Right renal pelvis (tissue), 4 donors: ENCODE measurements around the gene PDE6C. TPM values are rescaled to one million over a fixed set of nuclear protein-coding genes. Genes with fewer than 3 reads are reported as not detected.
A peak's percentile ranks its signal among the peaks of the same experiment; 100 is the strongest.
"Not testable (repeated sequence)": the region's sequence is repeated elsewhere in the genome, so short reads cannot be mapped to it uniquely, and the experiment has no call there.

Experiments
- DNase-seq, 4 donors: peaks; one replicate each; pipeline ENCODE4 v3.0.0-alpha.2; 2013; ENCODE audit warnings: low read depth in 4 of 4, low spot score in 3 of 4, missing footprints in 1 of 4
- polyA plus RNA-seq, 4 donors: library from polyadenylated mRNA; unstranded; fragments of 120-200 nt; gene quantifications; one replicate each; pipeline ENCODE4 v1.2.1, GENCODE V29; 2013; ENCODE audit not compliant: insufficient read length in 4 of 4

Gene PDE6C
- polyA plus RNA-seq, 4 donors = 0.33 to 0.69 (median 0.48) TPM

GRCh38 chr10:93629647-93630305 lies 17.4 kb downstream of the PDE6C start:
- DNase-seq = no peak

DNA sequence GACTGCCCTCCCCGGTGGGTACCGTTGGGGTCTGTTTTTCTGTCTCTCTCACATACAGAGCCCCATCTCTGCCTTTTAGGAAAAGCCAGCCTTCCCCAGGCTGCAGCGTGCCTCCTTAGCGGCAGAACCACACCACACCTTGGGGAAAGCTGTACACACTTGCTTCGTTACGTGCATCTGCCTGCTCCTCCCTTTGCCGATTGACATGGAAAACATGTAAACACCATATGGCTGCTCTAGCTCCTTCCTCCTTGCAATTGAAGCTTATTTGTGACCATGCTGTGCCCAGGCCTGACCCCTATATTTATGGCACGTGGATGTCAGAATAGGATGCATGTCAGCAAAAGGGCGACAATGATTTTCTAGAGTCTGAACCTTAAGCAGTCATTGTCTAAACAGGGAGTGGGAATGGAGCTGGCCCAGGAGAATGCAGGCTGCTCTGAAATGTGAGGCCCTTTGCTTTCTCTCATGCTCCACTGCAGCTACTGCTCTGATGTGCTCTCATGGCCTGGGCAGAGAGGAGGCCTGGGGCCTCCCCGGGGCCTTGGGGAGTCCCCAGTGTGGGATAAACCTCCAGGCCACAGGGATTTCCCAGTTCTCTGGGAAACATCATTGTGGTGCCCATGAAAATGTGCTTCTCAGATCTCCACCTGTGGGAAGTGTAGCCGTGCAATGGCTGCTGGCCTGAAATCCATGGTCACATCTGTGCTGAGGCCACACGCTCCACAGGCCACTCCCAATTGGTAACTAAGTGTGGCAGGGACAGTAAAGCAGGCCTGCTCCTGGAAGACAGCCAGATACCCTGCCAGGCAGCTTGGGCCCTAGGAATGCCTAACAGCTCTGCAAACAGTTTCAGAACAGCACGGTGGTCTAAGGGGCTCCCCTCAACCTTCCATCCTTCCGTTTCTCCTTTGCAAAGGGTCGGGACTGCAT lies 18.6 kb downstream of the PDE6C start:
- DNase-seq = no peak

GRCh38 chr10:93639791-93640190 lies 27.5 kb downstream of the PDE6C start:
- DNase-seq = no peak

DNA sequence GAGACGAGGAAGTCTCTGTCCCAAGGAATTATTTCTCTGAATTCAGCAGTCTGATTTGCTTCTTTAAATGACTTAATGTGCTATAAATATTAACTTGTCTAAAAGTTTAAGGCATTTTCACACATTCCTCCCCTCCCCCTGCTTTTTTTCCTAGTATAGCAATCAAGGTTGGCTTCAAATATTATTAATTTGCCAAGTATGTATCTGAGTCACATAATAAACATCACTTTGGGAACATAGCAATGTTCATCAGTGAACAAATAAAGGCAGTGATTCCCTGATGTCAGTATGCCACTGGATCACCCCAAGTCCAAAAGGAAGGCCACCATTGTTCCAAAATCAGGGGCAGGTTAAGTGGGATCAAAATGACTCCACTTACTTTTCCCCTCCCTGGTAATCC lies 40.5 kb downstream of the PDE6C start:
- DNase-seq = no peak

- DNase-seq = no peak
Observed at GRCh38 chr10:93654201-93654600, 41.9 kb downstream of the PDE6C start.

DNA sequence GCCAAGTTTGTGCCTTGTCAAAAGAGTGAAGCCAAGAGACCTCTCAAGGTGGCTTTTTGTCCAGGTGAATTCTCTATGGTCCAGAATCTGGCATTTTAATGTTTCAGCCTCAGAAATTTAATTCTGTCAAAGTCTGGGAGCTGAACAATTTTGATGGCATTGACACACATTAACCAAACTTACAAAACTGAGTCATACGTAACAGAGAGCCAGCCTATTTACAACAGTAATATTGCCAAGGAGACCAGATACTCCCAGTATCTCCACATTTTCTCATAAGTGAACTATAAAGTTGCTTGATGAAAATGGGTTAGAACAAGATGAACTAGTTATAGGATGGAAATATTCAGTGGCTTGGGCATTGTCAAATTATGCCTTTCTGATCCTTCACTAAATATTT lies 43.8 kb downstream of the PDE6C start:
- no peak for DNase-seq

DNA sequence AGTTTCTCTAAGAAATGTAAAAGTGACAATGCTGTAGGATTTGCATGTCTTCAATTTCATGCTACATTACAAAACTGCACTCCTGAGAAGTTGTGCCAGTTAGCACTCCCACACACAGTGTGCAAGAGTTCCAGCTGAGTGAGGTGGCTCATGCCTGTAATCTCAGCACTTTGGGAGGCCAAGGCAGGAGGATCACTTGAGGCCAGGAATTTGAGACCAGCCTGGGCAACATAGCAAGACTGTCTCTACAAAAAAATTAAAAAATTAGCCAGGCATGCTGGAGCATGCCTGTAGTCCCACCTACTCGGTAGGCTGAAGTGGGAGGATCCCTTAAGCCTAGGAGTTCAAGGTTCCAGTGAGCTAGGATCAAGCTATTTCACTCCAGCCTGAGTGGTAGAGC lies 45.4 kb downstream of the PDE6C start:
- no peak for DNase-seq

DNA sequence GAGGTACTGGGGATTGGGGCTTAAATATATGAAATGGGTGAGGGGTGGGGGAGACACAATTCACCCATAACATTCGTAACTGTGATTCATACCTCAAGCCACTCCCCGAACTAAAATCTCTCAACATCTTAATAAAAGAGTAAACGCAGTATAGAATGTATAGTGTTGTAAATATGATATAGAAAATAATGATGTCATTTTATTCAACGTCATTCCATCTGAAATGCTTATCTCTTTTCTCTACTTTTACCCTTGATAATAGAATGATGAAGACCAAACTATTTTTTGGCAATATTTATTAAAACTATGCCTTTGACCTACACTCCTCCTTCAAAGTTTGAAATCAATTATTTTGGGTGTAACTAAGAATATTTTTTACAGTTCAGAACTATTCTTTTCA lies 53.7 kb downstream of the PDE6C start:
- DNase-seq = no peak

- no peak for DNase-seq
Observed at GRCh38 chr10:93667795-93668194, 55.5 kb downstream of the PDE6C start.

DNA sequence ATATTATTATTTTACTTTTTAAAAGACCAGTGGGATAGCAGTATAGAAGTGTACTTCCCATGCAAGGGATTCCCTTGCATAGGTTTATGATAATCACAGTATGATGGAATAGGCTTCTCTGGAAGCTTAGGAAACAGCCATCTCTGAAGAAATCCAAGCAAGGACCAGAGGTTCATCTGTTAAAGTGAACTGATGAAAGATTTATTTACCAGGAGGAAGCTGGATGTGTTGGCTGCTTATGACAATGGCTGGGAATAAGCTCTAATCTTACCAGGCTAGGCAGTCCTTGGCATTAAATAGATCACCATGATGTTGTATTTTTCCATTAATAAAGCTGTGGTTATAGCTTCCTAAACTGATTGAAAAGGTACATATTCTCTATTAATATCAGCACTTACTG lies 58.0 kb downstream of the PDE6C start:
- no peak for DNase-seq

DNA sequence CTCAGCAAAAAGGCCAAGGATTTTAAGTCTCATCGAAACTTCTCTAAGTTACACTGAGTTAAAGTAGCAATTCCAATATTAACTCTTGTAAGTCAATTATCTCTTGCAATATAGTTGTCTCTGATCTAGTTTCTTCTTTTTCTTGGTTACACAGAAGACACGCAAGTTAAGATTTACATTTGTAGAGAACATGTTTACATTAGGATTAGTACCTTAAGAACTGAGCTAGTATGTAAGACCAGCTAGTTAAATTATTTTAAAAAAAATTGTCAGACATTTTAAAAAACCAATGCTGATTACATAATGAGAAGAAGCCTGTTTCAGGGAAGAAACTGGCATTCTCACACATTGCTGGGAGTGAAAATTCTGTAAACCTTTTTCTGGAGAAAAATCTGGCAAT lies 58.7 kb downstream of the PDE6C start:
- no peak for DNase-seq

DNA sequence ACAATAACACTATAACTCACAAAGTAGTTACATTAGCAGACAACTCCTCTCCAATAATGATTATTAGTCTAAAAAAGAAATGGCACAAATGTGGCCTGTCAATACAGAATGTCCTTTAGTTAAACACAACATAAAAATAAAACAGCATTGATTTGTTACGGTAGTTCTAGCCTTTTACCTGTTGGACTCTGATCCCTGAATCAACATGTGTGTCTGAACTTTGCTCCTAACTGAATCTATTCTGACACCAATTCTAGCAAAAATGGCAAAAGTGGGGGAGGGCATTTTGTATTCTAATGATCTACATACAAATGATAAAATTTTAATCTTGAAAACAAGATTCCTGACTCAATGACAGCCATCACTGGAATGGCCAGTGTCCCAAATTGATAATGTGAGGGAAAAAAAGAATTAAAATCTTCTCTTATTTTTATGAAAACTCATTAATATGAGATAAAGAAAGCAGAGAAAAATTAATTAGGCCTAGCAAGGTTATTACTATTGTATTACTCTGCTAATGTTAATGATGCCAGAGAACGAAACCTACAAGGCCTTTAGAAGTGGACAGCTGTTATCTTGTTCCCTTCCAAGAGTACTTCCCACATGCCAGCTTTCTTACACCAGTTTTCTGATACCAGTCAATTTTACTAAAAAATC lies 59.8 kb downstream of the PDE6C start:
- no peak for DNase-seq

GRCh38 chr10:93672890-93673289 lies 60.6 kb downstream of the PDE6C start:
- DNase-seq = no peak

DNA sequence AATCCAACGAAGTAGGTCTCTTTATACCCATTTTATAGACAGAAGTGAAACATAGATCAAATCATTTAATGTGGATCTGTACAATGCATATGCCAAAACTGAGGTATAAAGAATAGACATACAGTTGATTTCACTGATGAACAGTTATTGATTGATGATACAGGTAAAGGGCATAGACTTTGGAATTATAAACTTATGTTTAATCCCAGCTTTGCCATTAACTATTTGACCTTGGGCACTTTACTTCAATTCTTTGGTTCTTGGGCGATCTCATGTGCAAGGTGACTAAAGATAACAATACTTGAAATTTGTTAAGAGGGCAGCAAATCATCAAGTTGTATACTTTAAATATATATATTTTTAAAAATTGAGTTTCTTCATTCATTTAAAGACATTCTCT lies 61.5 kb downstream of the PDE6C start:
- no peak for DNase-seq

- no peak for DNase-seq
Observed at GRCh38 chr10:93678386-93678785, 66.0 kb downstream of the PDE6C start.

DNA sequence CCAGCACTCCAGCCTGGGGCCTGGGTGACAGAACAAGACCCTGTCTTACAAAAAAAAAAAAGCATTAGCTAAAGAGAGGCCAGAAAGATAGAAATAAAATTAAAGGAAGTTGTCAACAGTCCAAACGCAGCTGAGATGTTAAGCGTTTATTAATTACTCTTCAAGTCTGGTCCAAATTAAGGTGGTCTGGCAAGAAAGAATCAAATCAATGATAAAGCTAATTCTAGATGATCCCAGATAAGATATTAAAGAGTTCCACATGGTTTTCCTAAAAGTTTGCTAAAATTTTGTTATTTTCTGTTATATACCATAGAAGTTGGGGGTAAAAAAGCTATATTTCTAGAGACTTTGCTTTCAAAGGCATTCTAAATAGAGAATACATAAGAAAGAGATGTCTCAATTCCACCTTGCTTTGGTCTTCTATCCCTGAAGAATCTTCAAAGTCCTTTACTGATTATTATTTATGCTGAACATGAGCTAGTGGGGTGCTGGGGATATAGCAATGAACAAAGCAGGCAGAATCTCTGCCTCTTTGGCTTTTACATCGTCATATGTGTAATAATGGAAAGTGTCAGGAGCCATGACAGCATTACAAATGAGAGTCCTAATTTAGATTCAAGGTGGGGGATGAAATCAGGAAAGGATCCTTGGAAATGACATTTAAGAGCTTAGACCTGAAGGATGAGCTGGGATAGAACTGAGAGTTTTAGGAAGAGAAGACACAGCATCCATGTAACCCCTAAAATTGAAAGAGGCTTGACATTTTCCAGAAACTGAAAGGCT lies 66.7 kb downstream of the PDE6C start:
- no peak for DNase-seq

GRCh38 chr10:93680412-93681047 lies 68.2 kb downstream of the PDE6C start:
- peak in 2 of 4 donors; percentile 12 to 14 for DNase-seq

DNA sequence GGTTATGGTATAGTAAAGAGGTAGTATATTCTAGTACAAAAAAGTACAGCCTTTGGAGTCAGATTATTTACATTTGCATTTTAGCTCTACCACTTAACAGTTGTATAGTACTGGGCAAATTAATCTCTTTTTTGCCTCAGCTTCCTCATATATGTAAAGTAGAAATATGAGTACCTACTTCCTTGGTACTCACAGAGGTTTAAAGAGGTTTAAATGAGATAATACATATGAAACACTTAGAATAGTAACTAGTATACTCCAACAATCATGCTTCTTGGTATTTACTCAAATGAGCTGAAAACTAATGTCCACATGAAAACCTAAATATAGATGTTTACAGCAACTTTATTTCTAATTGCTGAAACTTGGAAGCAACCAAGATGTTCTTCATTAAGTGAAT lies 75.4 kb downstream of the PDE6C start:
- DNase-seq = no peak

DNA sequence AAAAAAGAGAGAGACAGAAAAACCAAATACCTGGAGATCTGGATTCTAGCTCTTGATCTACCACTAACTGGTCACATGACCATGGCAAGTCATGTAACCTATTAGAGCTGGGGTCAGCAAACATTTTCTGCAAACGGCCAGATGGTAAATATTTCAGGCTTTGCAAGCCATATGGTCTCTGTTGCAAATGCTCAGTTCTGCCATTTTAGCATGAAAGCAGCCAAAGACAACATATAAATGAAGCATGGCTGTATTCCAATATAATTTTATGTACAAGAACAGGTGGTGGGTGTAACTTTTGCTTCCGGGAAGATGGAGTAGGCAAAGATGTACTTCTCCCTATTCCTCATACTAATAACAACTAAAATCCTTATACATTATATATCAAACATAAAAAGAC lies 83.4 kb downstream of the PDE6C start:
- no peak for DNase-seq

- DNase-seq = not testable (repeated sequence)
Observed at GRCh38 chr10:93696582-93696981, 84.2 kb downstream of the PDE6C start.
